Fibroblast of villous mesenchyme (primary cell): ENCODE measurements around the gene KCNG4. TPM values are rescaled to one million over a fixed set of nuclear protein-coding genes. Genes with fewer than 3 reads are reported as not detected.

Experiments
- DNase-seq: peaks from one replicate; pipeline ENCODE4 v3.0.0-alpha.2; 2010; ENCODE audit warnings: low read depth
- H3K4me3 ChIP-seq: 2 replicates; pipeline ENCODE4 v1.5.1; 2011; ENCODE audit warnings: low read depth, mild to moderate bottlenecking, low read length
- CTCF ChIP-seq: IDR thresholded peaks from 2 replicates; pipeline ENCODE4 v1.5.1; 2012; ENCODE audit warnings: low read depth, mild to moderate bottlenecking, low read length; ENCODE audit not compliant: insufficient read depth
- total RNA-seq: library from RNA; depleted of rRNA; stranded (reverse); fragments of >200 nt; gene quantifications from 2 replicates; pipeline ENCODE4 v1.2.3, GENCODE V29; 2012

The KCNG4 gene
- total RNA-seq, 1 donor: not detected

GRCh38 chr16:84232060-84232459, 7.8 kb downstream of the KCNG4 start:
- no peak for TF ChIP-seq CTCF
- H3K4me3 ChIP-seq: no peak overlapping the region
- DNase-seq: no peak

- H3K4me3 ChIP-seq: no peak overlapping the region
- DNase-seq: no peak
- no peak for TF ChIP-seq CTCF
Measured at GRCh38 chr16:84229471-84229870, 10.3 kb downstream of the KCNG4 start.

DNA sequence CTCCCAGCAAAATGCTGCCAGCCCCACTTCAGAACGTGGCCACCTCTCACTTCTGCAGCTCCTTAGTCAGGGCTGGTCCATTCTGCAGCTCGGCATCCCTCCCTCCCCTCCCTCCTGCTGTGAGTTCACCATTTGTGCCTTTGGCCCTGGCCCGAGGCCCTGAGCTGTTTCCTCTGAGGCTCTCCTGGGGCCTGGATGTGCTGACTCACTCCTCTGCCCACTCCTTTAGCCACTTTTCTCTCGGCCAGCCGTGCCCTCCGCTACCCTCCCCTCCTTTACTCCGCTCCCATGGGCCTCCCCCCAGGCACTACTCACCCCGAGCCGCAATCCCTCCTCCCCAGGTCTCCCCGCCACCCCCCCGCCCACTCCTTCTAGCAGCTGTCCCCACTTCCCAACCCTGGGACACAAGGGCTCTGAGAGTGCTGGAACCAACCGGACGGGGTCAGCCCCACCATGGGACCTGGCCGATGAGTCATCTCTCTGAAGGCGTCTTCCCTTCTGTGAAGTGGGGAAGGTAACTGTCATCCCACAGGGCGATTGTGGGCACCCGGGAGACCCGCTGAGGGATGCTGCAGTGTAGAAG, 11.5 kb downstream of the KCNG4 start:
- TF ChIP-seq CTCF: no peak
- peak; percentile 69 for DNase-seq
- H3K4me3 ChIP-seq: no peak overlapping the region

GRCh38 chr16:84227548-84227947, 12.3 kb downstream of the KCNG4 start:
- no peak overlapping the region for H3K4me3 ChIP-seq
- no peak for DNase-seq
- no peak for TF ChIP-seq CTCF

DNA sequence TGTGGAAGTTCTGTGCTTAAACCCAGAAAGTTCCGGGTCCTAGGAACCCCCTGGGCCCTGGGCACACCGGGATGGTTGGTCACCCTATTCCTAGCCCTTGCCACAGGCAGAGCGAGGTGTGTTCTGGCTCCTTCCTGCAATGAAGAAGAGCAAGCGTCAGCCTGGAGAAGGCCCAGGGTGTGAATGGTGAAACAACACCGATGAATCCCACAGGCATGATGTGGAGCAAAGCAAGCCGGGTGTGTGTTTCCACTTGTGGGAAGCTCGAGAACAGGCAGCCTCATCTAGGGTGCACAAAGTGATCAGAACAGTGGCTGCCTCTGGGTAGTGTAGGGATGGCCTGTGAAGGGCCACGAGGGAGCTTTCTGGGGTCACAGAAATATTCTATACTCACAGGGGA, 13.8 kb downstream of the KCNG4 start:
- TF ChIP-seq CTCF: no peak
- no peak for DNase-seq
- no peak overlapping the region for H3K4me3 ChIP-seq

GRCh38 chr16:84225571-84225970, 14.2 kb downstream of the KCNG4 start:
- no peak for DNase-seq
- no peak for TF ChIP-seq CTCF
- H3K4me3 ChIP-seq: no peak overlapping the region

DNA sequence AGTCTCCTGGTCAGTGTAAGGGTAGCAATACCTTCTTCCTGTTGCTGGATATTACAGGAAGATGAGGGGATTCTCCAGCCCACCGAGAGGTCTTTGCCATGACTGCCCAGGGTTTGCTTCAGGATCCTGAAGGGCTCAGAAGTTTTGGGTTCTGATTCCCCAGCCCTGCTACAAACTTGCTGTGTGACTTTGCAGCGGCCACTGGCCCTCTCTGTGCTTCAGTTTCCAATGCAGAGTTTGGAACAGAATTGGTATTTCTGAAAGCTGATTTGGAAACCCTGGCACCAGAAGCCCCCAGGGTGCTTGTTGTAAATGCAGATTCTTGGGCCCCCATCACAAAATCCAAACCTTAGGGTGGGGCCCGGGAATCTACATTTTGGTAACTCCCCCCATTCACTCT, 14.7 kb downstream of the KCNG4 start:
- no peak overlapping the region for H3K4me3 ChIP-seq
- TF ChIP-seq CTCF: no peak
- DNase-seq: no peak
